HG03521 (cell line): Measurements from ENCODE around the gene PLXNB1.
"Not testable (repeated sequence)": the region's sequence is repeated elsewhere in the genome, so short reads cannot be mapped to it uniquely, and the experiment has no call there.

Experiments
- ATAC-seq: cut with Tn5 transposase; IDR thresholded peaks from one replicate; pipeline ENCODE4 v1.9.1; 2021; ENCODE audit warnings: mild to moderate bottlenecking, moderate library complexity; ENCODE audit not compliant: unreplicated experiment

Gene PLXNB1, protein sequence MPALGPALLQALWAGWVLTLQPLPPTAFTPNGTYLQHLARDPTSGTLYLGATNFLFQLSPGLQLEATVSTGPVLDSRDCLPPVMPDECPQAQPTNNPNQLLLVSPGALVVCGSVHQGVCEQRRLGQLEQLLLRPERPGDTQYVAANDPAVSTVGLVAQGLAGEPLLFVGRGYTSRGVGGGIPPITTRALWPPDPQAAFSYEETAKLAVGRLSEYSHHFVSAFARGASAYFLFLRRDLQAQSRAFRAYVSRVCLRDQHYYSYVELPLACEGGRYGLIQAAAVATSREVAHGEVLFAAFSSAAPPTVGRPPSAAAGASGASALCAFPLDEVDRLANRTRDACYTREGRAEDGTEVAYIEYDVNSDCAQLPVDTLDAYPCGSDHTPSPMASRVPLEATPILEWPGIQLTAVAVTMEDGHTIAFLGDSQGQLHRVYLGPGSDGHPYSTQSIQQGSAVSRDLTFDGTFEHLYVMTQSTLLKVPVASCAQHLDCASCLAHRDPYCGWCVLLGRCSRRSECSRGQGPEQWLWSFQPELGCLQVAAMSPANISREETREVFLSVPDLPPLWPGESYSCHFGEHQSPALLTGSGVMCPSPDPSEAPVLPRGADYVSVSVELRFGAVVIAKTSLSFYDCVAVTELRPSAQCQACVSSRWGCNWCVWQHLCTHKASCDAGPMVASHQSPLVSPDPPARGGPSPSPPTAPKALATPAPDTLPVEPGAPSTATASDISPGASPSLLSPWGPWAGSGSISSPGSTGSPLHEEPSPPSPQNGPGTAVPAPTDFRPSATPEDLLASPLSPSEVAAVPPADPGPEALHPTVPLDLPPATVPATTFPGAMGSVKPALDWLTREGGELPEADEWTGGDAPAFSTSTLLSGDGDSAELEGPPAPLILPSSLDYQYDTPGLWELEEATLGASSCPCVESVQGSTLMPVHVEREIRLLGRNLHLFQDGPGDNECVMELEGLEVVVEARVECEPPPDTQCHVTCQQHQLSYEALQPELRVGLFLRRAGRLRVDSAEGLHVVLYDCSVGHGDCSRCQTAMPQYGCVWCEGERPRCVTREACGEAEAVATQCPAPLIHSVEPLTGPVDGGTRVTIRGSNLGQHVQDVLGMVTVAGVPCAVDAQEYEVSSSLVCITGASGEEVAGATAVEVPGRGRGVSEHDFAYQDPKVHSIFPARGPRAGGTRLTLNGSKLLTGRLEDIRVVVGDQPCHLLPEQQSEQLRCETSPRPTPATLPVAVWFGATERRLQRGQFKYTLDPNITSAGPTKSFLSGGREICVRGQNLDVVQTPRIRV (N-terminal part only)

GRCh38 chr3:48429960-48430707 lies at the start of gene PLXNB1:
PLXNB1 (minus strand) TSS chr3:48430086; CDS start chr3:48424611, 5,475 bp downstream.
- no peak for ATAC-seq

- no peak for ATAC-seq
Observed at GRCh38 chr3:48478626-48479555, 49.0 kb upstream of the PLXNB1 start.

GRCh38 chr3:48477959-48478520 lies 48.2 kb upstream of the PLXNB1 start:
- ATAC-seq, result no peak

- no peak for ATAC-seq
Observed at GRCh38 chr3:48476426-48477053, 46.7 kb upstream of the PLXNB1 start.

- ATAC-seq, result no peak
Observed at GRCh38 chr3:48475188-48475587, 45.3 kb upstream of the PLXNB1 start.

- no peak for ATAC-seq
Observed at GRCh38 chr3:48474619-48475018, 44.7 kb upstream of the PLXNB1 start.

DNA sequence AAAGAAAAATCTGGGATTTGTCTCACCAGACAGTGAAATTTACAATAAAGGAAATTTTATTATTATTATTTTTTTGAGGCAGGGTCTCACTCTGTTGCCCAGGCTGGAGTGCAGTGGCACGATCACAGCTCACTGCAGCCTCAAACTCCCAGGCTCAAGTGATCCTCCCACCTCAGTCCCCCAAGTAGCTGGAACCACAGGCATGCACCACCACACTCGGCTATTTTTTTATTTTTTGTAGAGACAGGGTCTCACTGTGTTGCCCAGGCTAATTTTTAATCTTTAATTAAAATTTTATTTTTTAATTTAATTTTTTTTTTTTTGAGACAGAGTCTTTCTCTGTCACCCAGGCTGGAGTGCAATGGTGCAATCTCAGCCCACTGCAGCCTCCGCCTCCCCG lies 44.1 kb upstream of the PLXNB1 start:
- not testable (repeated sequence) for ATAC-seq

GRCh38 chr3:48473617-48473952 lies 43.7 kb upstream of the PLXNB1 start:
- no peak for ATAC-seq

DNA sequence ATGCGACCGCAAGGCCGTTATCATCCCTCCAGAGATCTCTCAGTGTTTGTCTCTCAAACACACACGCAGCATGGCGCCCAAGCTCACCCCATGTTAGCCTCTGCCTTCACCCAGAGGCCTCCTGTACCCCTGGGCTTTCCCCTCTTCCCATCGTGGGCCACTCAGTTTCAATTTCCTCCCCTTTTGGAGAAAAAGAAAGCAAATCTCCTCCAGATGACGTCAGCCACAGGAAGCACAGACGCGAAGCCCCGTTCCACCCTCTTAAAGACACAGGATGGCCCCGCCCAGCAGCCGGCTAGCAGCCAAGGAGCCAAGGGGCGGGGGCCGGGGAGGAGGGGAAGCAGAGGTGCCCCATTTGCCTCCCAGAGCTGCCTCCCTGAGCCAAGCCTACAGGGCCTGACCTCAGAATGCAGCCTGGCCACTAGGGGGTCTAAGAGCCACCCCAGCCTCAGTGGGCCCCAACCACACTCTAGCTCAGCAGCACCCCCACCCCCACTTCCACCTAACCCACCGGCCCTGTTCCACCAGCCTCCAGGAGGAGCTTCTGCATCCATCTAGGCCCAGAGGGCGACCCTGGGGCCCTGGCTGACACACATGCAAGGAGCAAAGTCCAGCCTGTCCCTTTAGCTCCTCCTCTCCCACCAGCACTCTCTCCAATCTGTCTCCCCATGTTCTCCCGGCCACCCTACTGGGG lies 43.2 kb upstream of the PLXNB1 start:
- ATAC-seq, result peak; percentile 70

- no peak for ATAC-seq
Observed at GRCh38 chr3:48472673-48472922, 42.7 kb upstream of the PLXNB1 start.

DNA sequence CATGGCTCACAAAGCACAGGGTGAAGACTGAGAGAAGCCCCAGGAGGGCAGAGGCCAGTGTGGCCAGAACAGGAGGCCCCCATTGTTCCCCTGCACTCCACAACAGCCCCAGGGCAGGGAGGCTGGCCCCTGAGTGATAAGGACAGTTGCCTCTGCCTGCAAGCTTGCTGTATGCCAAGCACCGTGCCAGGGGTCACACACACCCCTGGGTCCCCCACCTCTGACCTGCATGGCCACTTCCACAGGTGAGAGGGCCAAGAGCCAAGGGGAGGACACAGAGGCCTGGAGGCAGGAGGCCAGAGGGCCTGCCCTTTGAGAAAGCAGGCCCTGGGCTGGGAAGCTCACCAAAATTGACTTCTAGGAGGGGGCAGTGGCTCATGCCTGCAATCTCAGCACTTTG lies 40.4 kb upstream of the PLXNB1 start:
- ATAC-seq, result no peak

DNA sequence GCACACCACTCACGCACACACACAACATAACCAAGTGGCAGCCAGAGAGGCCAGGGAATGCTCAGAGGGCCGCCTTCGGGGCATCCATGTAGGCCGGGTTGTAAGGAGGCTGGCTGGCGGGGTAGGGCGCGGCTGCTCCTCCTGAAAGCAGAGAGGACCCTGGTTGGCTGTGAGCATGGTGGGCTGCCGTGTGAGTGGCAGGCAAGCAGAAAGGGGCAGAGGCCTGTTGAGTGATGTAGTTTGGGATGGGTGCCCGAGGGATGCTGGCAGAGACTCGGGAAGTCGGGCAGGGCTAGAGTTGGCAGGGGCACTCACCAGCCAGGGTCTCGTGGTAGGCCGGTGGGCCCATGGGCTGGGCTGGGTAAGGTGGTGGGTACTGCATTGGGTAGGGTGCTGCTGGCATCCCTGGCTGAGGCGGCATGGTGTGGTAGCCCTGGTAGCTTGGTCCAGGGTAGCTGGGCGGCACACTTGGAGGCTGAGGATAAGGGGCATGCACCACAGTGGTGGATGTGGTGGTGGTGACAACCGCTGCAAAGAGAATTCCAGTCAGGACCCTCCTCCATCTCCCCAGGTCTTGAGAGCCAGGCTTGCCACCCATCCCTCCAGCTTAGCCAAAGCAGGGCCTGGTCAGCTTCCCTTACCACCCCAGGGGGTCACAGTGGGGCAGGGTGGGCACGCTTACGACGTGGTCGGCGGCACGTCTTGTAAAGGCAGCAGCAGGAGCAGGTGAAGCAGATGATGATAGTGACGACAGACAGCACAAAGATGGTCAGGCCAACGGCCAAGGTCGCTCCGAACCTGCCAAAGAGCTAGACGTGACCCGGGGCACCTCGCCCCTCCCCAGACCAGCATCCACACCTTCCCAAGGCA lies 39.4 kb upstream of the PLXNB1 start:
- ATAC-seq, result no peak

GRCh38 chr3:48468329-48468731 lies 38.4 kb upstream of the PLXNB1 start:
- no peak for ATAC-seq

GRCh38 chr3:48467473-48468267 lies 37.8 kb upstream of the PLXNB1 start:
- ATAC-seq, result no peak

DNA sequence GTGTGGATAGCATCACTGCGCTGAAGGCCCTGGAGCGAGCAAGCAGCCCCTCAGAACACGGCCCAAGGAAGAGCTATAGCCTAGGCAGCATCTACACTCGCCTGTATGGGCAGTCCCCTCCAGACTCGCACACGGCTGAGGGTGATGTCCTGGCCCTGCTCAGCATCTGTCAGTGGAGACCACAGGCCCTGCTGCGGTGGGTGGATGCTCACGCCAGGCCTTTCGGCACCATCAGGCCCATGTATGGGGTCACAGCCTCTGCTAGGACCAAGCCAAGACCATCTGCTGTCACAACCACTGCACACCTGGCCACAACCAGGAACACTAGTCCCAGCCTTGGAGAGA lies 37.2 kb upstream of the PLXNB1 start:
- no peak for ATAC-seq

- ATAC-seq, result no peak
Observed at GRCh38 chr3:48466386-48467109, 36.7 kb upstream of the PLXNB1 start.
